HEK293T (cell line): Measurements from ENCODE around the gene ELOB.

ENCODE experiments used
- CTCF ChIA-PET: fragments of 350-600 bp; formaldehyde crosslinking; extraction: SDS; loops from one replicate; lab custom pipeline; 2021; ENCODE audit warnings: antibody characterized with exemption, inconsistent platforms; lab: Yijun Ruan, JAX
- POLR2A ChIA-PET: fragments of 350-600 bp; formaldehyde crosslinking; extraction: SDS; loops from one replicate; lab custom pipeline; 2020; ENCODE audit warnings: antibody characterized with exemption, inconsistent platforms; lab: Yijun Ruan, JAX
- DNase-seq: peaks from one replicate; pipeline ENCODE4 v3.0.0; 2012; ENCODE audit warnings: mixed read lengths; ENCODE audit errors: extremely low spot score
- ARNT ChIP-seq: fragments of 450-650 bp; IDR thresholded peaks from 2 replicates; pipeline ENCODE4 v1.6.1; 2017; ENCODE audit warnings: mild to moderate bottlenecking
- BHLHE40 ChIP-seq: fragments of 450-650 bp; IDR thresholded peaks from 2 replicates; pipeline ENCODE4 v1.6.1; 2016; ENCODE audit warnings: mild to moderate bottlenecking, moderate library complexity, borderline replicate concordance
- CTBP1 ChIP-seq: fragments of 450-650 bp; IDR thresholded peaks from 2 replicates; pipeline ENCODE4 v1.6.1; 2016; ENCODE audit warnings: borderline replicate concordance
- ELF4 ChIP-seq: fragments of 450-650 bp; IDR thresholded peaks from 2 replicates; pipeline ENCODE4 v1.6.1; 2017; ENCODE audit warnings: antibody characterized with exemption
- FOXA1 ChIP-seq: fragments of 450-650 bp; IDR thresholded peaks from 2 replicates; pipeline ENCODE4 v1.6.1; 2016; ENCODE audit warnings: mild to moderate bottlenecking
- FOXK2 ChIP-seq: fragments of 450-650 bp; IDR thresholded peaks from 2 replicates; pipeline ENCODE4 v1.6.1; 2016; ENCODE audit warnings: mild to moderate bottlenecking
- FOXM1 ChIP-seq: fragments of 450-650 bp; IDR thresholded peaks from 2 replicates; pipeline ENCODE4 v1.6.1; 2017; ENCODE audit warnings: mild to moderate bottlenecking, borderline replicate concordance
- HDGF ChIP-seq: fragments of 450-650 bp; IDR thresholded peaks from 2 replicates; pipeline ENCODE4 v1.6.1; 2017; ENCODE audit warnings: antibody characterized with exemption, borderline replicate concordance
- L3MBTL2 ChIP-seq: fragments of 450-650 bp; conservative IDR thresholded peaks from 2 replicates; pipeline ENCODE4 v1.6.1; 2016; ENCODE audit warnings: mild to moderate bottlenecking
- LEF1 ChIP-seq: fragments of 450-650 bp; IDR thresholded peaks from 2 replicates; pipeline ENCODE4 v1.6.1; 2017; ENCODE audit warnings: mild to moderate bottlenecking, borderline replicate concordance
- NFRKB ChIP-seq: fragments of 450-650 bp; IDR thresholded peaks from 2 replicates; pipeline ENCODE4 v1.6.1; 2016; ENCODE audit warnings: mild to moderate bottlenecking, moderate library complexity
- PKNOX1 ChIP-seq: fragments of 450-650 bp; IDR thresholded peaks from 2 replicates; pipeline ENCODE4 v1.6.1; 2016
- SP1 ChIP-seq: fragments of 450-650 bp; IDR thresholded peaks from 2 replicates; pipeline ENCODE4 v1.6.1; 2017
- SUZ12 ChIP-seq: fragments of 450-650 bp; IDR thresholded peaks from 2 replicates; pipeline ENCODE4 v1.6.1; 2016; ENCODE audit warnings: mild to moderate bottlenecking
- TARDBP ChIP-seq: fragments of 450-650 bp; IDR thresholded peaks from 2 replicates; pipeline ENCODE4 v1.6.1; 2016
- ZNF384 ChIP-seq: fragments of 450-650 bp; IDR thresholded peaks from 2 replicates; pipeline ENCODE4 v1.6.1; 2016

ELOB gene

GRCh38 chr16:2818272-2818876 is 41.3 kb upstream of the ELOB start:
- DNase-seq = no peak
- CTCF ChIA-PET = no interaction called here
- POLR2A ChIA-PET = interaction anchor here (1.3 kb wide), 1 partner anchor 40 kb away, joined by 3 read pairs; no protein-coding TSS in a partner anchor
- TF ChIP-seq ARNT (no peak), NFRKB (no peak), SP1 (no peak), BHLHE40 (no peak), TARDBP (no peak), LEF1 (no peak), L3MBTL2 (no peak), PKNOX1 (no peak), HDGF (no peak), SUZ12 (no peak), ZNF384 (no peak), ELF4 (no peak), FOXK2 (no peak)

GRCh38 chr16:2817340-2818271 is 40.5 kb upstream of the ELOB start:
- CTCF ChIA-PET = no interaction called here

GRCh38 chr16:2816751-2817339 is 39.8 kb upstream of the ELOB start, which contains the start of gene PRSS21:
Gene PRSS21 (plus strand): TSS chr16:2817237. CDS start chr16:2817269, 32 bp downstream.
- no peak for DNase-seq
- TF ChIP-seq FOXK2 = no peak
- TF ChIP-seq PKNOX1 = no peak
- no peak for TF ChIP-seq SP1
- TF ChIP-seq L3MBTL2 = no peak
- no peak for TF ChIP-seq SUZ12
- no peak for TF ChIP-seq ELF4
- TF ChIP-seq BHLHE40 = no peak
- no peak for TF ChIP-seq FOXA1
- TF ChIP-seq CTBP1 = no peak
- TF ChIP-seq HDGF = no peak
- TF ChIP-seq ZNF384 = no peak
- TF ChIP-seq ARNT = no peak
- TF ChIP-seq FOXM1 = no peak
- TF ChIP-seq NFRKB = no peak
- ChIA-PET CTCF (no interaction called here), POLR2A (no interaction called here)

More at GRCh38 chr16:2817340-2818271, 40.5 kb upstream of the ELOB start:
- DNase-seq = no peak
- TF ChIP-seq FOXK2 = no peak
- no peak for TF ChIP-seq L3MBTL2
- no peak for TF ChIP-seq BHLHE40
- TF ChIP-seq HDGF = no peak
- TF ChIP-seq NFRKB = no peak
- TF ChIP-seq ARNT = no peak
- no peak for TF ChIP-seq ZNF384
- TF ChIP-seq SP1 = no peak
- no peak for TF ChIP-seq PKNOX1
- TF ChIP-seq FOXA1 = no peak
- no peak for TF ChIP-seq LEF1
- TF ChIP-seq FOXM1 = no peak
- no peak for TF ChIP-seq TARDBP
- no peak for TF ChIP-seq CTBP1
- TF ChIP-seq ELF4 = no peak
- no peak for TF ChIP-seq SUZ12
- POLR2A ChIA-PET = interaction anchor here (1.3 kb wide), 1 partner anchor 39 kb away, joined by 3 read pairs; no protein-coding TSS in a partner anchor

- no peak for TF ChIP-seq TARDBP
- no peak for TF ChIP-seq CTBP1
- no peak for TF ChIP-seq HDGF
- no peak for TF ChIP-seq BHLHE40
- TF ChIP-seq L3MBTL2 = no peak
- no peak for TF ChIP-seq SUZ12
- no peak for TF ChIP-seq ARNT
- no peak for TF ChIP-seq LEF1
- TF ChIP-seq ZNF384 = no peak
- TF ChIP-seq FOXA1 = no peak
- ChIA-PET CTCF (no interaction called here), POLR2A (no interaction called here)
- DNase-seq = no peak
These were observed 38.3 kb upstream of the ELOB start for GRCh38 chr16:2815299-2815771.

- ChIA-PET POLR2A (no interaction called here), CTCF (no interaction called here)
- no peak for TF ChIP-seq ELF4
- TF ChIP-seq TARDBP = no peak
- no peak for TF ChIP-seq BHLHE40
- no peak for TF ChIP-seq L3MBTL2
- TF ChIP-seq ARNT = no peak
- no peak for TF ChIP-seq FOXA1
- no peak for TF ChIP-seq FOXK2
- no peak for TF ChIP-seq NFRKB
- no peak for TF ChIP-seq SP1
- no peak for TF ChIP-seq LEF1
- no peak for TF ChIP-seq HDGF
- no peak for TF ChIP-seq ZNF384
- TF ChIP-seq PKNOX1 = no peak
- TF ChIP-seq CTBP1 = no peak
- TF ChIP-seq SUZ12 = no peak
- TF ChIP-seq FOXM1 = no peak
- DNase-seq = no peak
These were observed 37.6 kb upstream of the ELOB start for GRCh38 chr16:2814551-2815298.
